HG03469 (cell line): ENCODE results near the gene TIMM22.
"Not testable (repeated sequence)": the region's sequence is repeated elsewhere in the genome, so short reads cannot be mapped to it uniquely, and the experiment has no call there.

Experiments used
- ATAC-seq: cut with Tn5 transposase; IDR thresholded peaks from one replicate; pipeline ENCODE4 v1.9.1; 2021; ENCODE audit warnings: mild to moderate bottlenecking, moderate library complexity, moderate number of reproducible peaks; ENCODE audit not compliant: unreplicated experiment

TIMM22 gene

GRCh38 chr17:1037238-1037879, 40.4 kb downstream of the TIMM22 start:
- ATAC-seq, result no peak

- no peak for ATAC-seq
Observed at GRCh38 chr17:1038459-1039122, 41.7 kb downstream of the TIMM22 start.

- ATAC-seq, result no peak
Observed at GRCh38 chr17:1039123-1039507, 42.2 kb downstream of the TIMM22 start.

GRCh38 chr17:1039511-1040215, 42.7 kb downstream of the TIMM22 start:
- no peak for ATAC-seq

- ATAC-seq, result no peak
Observed at GRCh38 chr17:1040216-1040600, 43.3 kb downstream of the TIMM22 start.

- no peak for ATAC-seq
Observed at GRCh38 chr17:1041746-1042145, 44.8 kb downstream of the TIMM22 start.

- ATAC-seq, result no peak
Observed at GRCh38 chr17:1042486-1042885, 45.6 kb downstream of the TIMM22 start.

GRCh38 chr17:1043601-1044251, 46.8 kb downstream of the TIMM22 start:
- no peak for ATAC-seq

- not testable (repeated sequence) for ATAC-seq
Observed at GRCh38 chr17:1044387-1045009, 47.6 kb downstream of the TIMM22 start.

- ATAC-seq, result no peak
Observed at GRCh38 chr17:1045456-1045855, 48.5 kb downstream of the TIMM22 start.

- ATAC-seq, result no peak
Observed at GRCh38 chr17:1047177-1047878, 50.4 kb downstream of the TIMM22 start.

- ATAC-seq, result no peak
Observed at GRCh38 chr17:1047879-1048470, 51.0 kb downstream of the TIMM22 start.

GRCh38 chr17:1048516-1049115, 51.7 kb downstream of the TIMM22 start:
- ATAC-seq, result not testable (repeated sequence)

GRCh38 chr17:1049446-1050225, 52.7 kb downstream of the TIMM22 start:
- ATAC-seq, result no peak

- ATAC-seq, result no peak
Observed at GRCh38 chr17:1050246-1050995, 53.5 kb downstream of the TIMM22 start.

GRCh38 chr17:1050996-1051925, 54.3 kb downstream of the TIMM22 start:
- no peak for ATAC-seq
